Activated CD4-positive, alpha-beta T cell treated with anti-CD3 and anti-CD28 coated beads, Interleukin-2, amount 50 U/mL, for 16 hours (primary cell): ENCODE measurements around the gene BIRC2.
"Not testable (repeated sequence)": the region's sequence is repeated elsewhere in the genome, so short reads cannot be mapped to it uniquely, and the experiment has no call there.

Source experiments
- DNase-seq: peaks from one replicate; pipeline ENCODE4 v3.0.0-alpha.2; 2020

Gene BIRC2

GRCh38 chr11:102346748-102347461 is at the start of gene BIRC2:
Gene BIRC2 (plus strand): TSS chr11:102347214. CDS start chr11:102349855, 2,641 bp downstream.
- DNase-seq = peak; percentile 94

GRCh38 chr11:102300837-102301236 is 46.2 kb upstream of the BIRC2 start:
- not testable (repeated sequence) for DNase-seq

- no peak for DNase-seq
Observed at GRCh38 chr11:102302241-102302640, 44.8 kb upstream of the BIRC2 start.

- DNase-seq = no peak
Observed at GRCh38 chr11:102304686-102305085, 42.3 kb upstream of the BIRC2 start.

GRCh38 chr11:102305352-102306047 is 41.5 kb upstream of the BIRC2 start:
- DNase-seq = no peak

- DNase-seq = no peak
Observed at GRCh38 chr11:102306048-102306597, 40.9 kb upstream of the BIRC2 start.

GRCh38 chr11:102306817-102307726 is 39.9 kb upstream of the BIRC2 start:
- no peak for DNase-seq

GRCh38 chr11:102307727-102308038 is 39.3 kb upstream of the BIRC2 start:
- DNase-seq = no peak

GRCh38 chr11:102309621-102310541 is 37.1 kb upstream of the BIRC2 start:
- DNase-seq = no peak

- no peak for DNase-seq
Observed at GRCh38 chr11:102312667-102313066, 34.3 kb upstream of the BIRC2 start.

GRCh38 chr11:102313238-102313940 is 33.6 kb upstream of the BIRC2 start:
- no peak for DNase-seq

GRCh38 chr11:102314784-102315183 is 32.2 kb upstream of the BIRC2 start:
- no peak for DNase-seq

GRCh38 chr11:102316346-102316904 is 30.6 kb upstream of the BIRC2 start:
- DNase-seq = no peak

GRCh38 chr11:102317099-102317767 is 29.8 kb upstream of the BIRC2 start, which contains the start of gene BIRC3:
Gene BIRC3 (plus strand): TSS chr11:102317484. CDS start chr11:102324510, 7,026 bp downstream.
- DNase-seq = peak; percentile 98

- DNase-seq = no peak
Observed at GRCh38 chr11:102317768-102318103, 29.3 kb upstream of the BIRC2 start.

- peak; percentile 79 for DNase-seq
Observed at GRCh38 chr11:102318469-102318868, 28.5 kb upstream of the BIRC2 start.

- DNase-seq = no peak
Observed at GRCh38 chr11:102319544-102319943, 27.5 kb upstream of the BIRC2 start.

GRCh38 chr11:102320188-102320587 is 26.8 kb upstream of the BIRC2 start:
- no peak for DNase-seq

GRCh38 chr11:102320679-102321078 is 26.3 kb upstream of the BIRC2 start:
- no peak for DNase-seq

GRCh38 chr11:102322560-102322959 is 24.5 kb upstream of the BIRC2 start:
- DNase-seq = no peak
